ENCODE results near the gene GLDC. TPM values are rescaled to one million over a fixed set of nuclear protein-coding genes. Genes with fewer than 3 reads are reported as not detected.

The GLDC gene
- total RNA-seq, 1 donor: 0.72 TPM

DNA sequence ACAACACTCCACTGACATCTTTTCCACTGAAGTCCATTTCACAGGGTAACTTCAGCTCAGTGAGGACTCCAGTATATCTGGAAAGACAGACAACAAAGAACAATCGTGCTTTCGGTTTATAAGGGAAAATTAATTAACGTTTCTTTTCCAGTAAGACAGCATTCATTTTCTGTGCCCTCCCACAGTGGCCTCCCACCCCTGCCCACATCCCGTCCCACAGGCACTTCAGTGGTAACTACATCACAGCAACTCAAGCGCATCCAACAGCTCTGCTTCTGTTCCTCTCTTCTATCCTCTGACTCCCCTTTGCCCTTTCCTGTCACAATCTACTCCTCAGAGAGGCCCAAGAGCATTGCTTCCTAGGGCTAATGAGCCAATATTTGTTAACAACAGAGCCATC lies 40.3 kb downstream of the GLDC start:
- Histone ChIP-seq H3K36me3 (ENCODE audit: insufficient read depth, low read length) (no peaks in the 10 kb centered on the region), H4K20me1 (ENCODE audit: insufficient read depth, low read length) (no peaks in the 10 kb centered on the region), H3K4me2 (ENCODE audit: insufficient read depth, low read length) (peak overlapping the region; percentile 1), H3K27me3 (ENCODE audit: insufficient read depth, low read length) (no peaks in the 10 kb centered on the region), H3K27ac (ENCODE audit: low read depth, low read length) (no peak overlapping the region), H2AFZ (ENCODE audit: low read length) (no peak overlapping the region), H3K4me1 (ENCODE audit: insufficient read depth, low read length) (no peaks in the 10 kb centered on the region), H3K9me3 (ENCODE audit: low read depth, low read length) (no peaks in the 10 kb centered on the region), H3K4me3 (ENCODE audit: insufficient read depth, low read length) (no peak overlapping the region), H3K79me2 (ENCODE audit: insufficient read depth, low read length) (no peaks in the 10 kb centered on the region)
- no peak for TF ChIP-seq CTCF (IDR thresholded peaks at IDR 0.05; ENCODE audit: extremely low read depth, low read depth, low read length)
- no peak for DNase-seq (ENCODE audit: insufficient read length, low spot score, missing footprints)

DNA sequence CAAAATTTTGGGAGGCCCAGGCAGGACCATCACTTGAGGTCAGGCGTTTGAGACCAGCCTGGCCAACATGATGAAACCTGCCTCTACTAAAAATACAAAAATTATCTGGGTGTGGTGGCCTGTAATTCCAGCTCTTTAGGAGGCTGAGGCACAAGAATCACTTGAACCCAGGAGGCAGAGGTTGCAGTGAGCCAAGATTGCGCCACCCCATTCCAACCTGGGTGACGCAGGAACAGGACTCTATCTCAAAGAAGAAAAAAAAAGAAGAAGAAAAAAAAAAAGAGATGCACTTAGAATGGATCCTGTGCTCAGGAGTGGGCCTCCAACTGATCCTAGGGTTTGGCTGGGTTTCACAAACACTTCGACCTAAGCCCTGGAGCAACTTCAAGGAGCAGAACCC lies 45.1 kb downstream of the GLDC start:
- Histone ChIP-seq H3K27ac (ENCODE audit: low read depth, low read length) (no peak overlapping the region), H3K79me2 (ENCODE audit: insufficient read depth, low read length) (no peaks in the 10 kb centered on the region), H3K27me3 (ENCODE audit: insufficient read depth, low read length) (no peaks in the 10 kb centered on the region), H3K4me1 (ENCODE audit: insufficient read depth, low read length) (no peaks in the 10 kb centered on the region), H2AFZ (ENCODE audit: low read length) (no peak overlapping the region), H3K9me3 (ENCODE audit: low read depth, low read length) (no peaks in the 10 kb centered on the region), H3K36me3 (ENCODE audit: insufficient read depth, low read length) (no peaks in the 10 kb centered on the region), H3K4me2 (ENCODE audit: insufficient read depth, low read length) (no peak overlapping the region), H4K20me1 (ENCODE audit: insufficient read depth, low read length) (no peaks in the 10 kb centered on the region), H3K4me3 (ENCODE audit: insufficient read depth, low read length) (no peak overlapping the region)
- DNase-seq (ENCODE audit: insufficient read length, low spot score, missing footprints): no peak
- TF ChIP-seq CTCF (IDR thresholded peaks at IDR 0.05; ENCODE audit: extremely low read depth, low read depth, low read length): no peak

DNA sequence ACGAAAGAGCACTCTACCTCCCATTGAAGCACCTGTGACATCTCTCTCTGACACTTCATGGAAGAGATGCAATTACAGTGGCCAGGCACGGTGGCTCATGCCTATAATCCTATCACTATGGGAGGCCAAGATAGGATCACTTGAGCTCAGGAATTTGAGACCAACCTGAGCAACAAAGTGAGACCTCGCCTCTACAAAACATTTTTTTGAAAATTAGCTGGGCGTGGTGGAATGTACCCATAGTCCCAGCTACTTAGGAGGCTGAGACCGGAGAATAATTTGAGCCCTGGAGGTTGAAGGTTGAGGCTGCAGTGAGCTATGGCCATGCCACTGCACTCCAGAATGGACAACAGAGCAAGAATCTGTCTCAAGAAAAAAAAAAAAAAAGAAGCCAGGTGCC lies 45.5 kb downstream of the GLDC start:
- no peak for DNase-seq (ENCODE audit: insufficient read length, low spot score, missing footprints)
- H3K4me2 ChIP-seq (ENCODE audit: insufficient read depth, low read length): no peak overlapping the region
- H3K27ac ChIP-seq (ENCODE audit: low read depth, low read length): no peak overlapping the region
- no peak overlapping the region for H2AFZ ChIP-seq (ENCODE audit: low read length)
- H3K4me1 ChIP-seq (ENCODE audit: insufficient read depth, low read length): no peaks in the 10 kb centered on the region
- H3K36me3 ChIP-seq (ENCODE audit: insufficient read depth, low read length): no peaks in the 10 kb centered on the region
- no peaks in the 10 kb centered on the region for H3K27me3 ChIP-seq (ENCODE audit: insufficient read depth, low read length)
- no peaks in the 10 kb centered on the region for H4K20me1 ChIP-seq (ENCODE audit: insufficient read depth, low read length)
- no peaks in the 10 kb centered on the region for H3K79me2 ChIP-seq (ENCODE audit: insufficient read depth, low read length)
- no peak for TF ChIP-seq CTCF (IDR thresholded peaks at IDR 0.05; ENCODE audit: extremely low read depth, low read depth, low read length)
- H3K9me3 ChIP-seq (ENCODE audit: low read depth, low read length): no peaks in the 10 kb centered on the region
- no peak overlapping the region for H3K4me3 ChIP-seq (ENCODE audit: insufficient read depth, low read length)

- H3K27ac ChIP-seq (ENCODE audit: low read depth, low read length): no peak overlapping the region
Measured at GRCh38 chr9:6598249-6598725, 47.2 kb downstream of the GLDC start.

More at GRCh38 chr9:6598249-6598725, 47.2 kb downstream of the GLDC start:
- Histone ChIP-seq H3K79me2 (ENCODE audit: insufficient read depth, low read length) (no peaks in the 10 kb centered on the region), H3K4me1 (ENCODE audit: insufficient read depth, low read length) (no peaks in the 10 kb centered on the region), H3K4me3 (ENCODE audit: insufficient read depth, low read length) (no peak overlapping the region), H2AFZ (ENCODE audit: low read length) (no peak overlapping the region), H3K27me3 (ENCODE audit: insufficient read depth, low read length) (no peaks in the 10 kb centered on the region), H3K4me2 (ENCODE audit: insufficient read depth, low read length) (no peak overlapping the region), H3K36me3 (ENCODE audit: insufficient read depth, low read length) (no peaks in the 10 kb centered on the region), H4K20me1 (ENCODE audit: insufficient read depth, low read length) (no peaks in the 10 kb centered on the region), H3K9me3 (ENCODE audit: low read depth, low read length) (no peaks in the 10 kb centered on the region)
- no peak for TF ChIP-seq CTCF (IDR thresholded peaks at IDR 0.05; ENCODE audit: extremely low read depth, low read depth, low read length)
- no peak for DNase-seq (ENCODE audit: insufficient read length, low spot score, missing footprints)
